ENCODE results near the gene ABAT.

ABAT gene

GRCh38 chr16:8674413-8675022 lies at the start of gene ABAT:
Gene ABAT (plus strand): TSS chr16:8674617. CDS start chr16:8735740, 61,123 bp downstream.
- peak; percentile 79 for DNase-seq (ENCODE audit: low read depth)

GRCh38 chr16:8625491-8626087 lies 48.8 kb upstream of the ABAT start:
- no peak for DNase-seq (ENCODE audit: low read depth)

DNA sequence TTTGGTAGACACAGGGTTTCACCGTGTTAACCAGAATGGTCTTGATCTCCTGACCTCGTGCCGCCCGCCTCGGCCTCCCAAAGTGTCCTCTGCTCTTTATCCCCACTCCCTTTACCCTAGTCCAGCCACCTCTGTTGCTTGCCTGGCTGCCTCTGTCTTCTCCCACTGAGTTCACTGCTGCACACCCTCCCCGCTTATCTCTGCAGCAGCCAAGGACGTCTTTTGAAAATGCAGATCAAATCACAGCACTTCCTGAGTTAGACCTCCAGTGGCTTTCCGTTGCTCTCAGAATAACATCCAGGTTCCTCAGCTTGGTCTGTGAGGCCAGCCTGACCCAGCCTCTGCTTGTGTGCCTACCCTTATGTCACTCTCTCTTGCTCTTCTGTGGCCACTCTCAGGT lies 47.5 kb upstream of the ABAT start:
- no peak for DNase-seq (ENCODE audit: low read depth)

DNA sequence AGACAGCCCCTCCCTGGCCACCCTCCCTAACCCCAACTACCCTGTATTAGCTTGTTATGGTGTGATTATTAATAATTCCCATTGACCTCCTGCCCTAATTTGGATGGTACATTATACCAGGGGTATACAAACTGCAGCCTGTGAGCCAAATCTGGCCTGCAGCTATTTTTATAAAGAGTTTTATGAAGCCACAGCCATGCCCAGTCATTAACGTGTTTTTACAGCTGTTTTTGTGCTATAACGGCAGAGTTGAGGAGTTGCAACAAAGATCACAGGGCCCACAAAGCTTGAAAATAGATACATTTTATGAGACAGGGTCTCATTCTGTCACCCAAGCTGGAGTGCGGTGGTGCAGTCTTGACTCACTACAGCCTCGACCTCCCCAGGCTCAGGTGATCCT lies 47.0 kb upstream of the ABAT start:
- no peak for DNase-seq (ENCODE audit: low read depth)

DNA sequence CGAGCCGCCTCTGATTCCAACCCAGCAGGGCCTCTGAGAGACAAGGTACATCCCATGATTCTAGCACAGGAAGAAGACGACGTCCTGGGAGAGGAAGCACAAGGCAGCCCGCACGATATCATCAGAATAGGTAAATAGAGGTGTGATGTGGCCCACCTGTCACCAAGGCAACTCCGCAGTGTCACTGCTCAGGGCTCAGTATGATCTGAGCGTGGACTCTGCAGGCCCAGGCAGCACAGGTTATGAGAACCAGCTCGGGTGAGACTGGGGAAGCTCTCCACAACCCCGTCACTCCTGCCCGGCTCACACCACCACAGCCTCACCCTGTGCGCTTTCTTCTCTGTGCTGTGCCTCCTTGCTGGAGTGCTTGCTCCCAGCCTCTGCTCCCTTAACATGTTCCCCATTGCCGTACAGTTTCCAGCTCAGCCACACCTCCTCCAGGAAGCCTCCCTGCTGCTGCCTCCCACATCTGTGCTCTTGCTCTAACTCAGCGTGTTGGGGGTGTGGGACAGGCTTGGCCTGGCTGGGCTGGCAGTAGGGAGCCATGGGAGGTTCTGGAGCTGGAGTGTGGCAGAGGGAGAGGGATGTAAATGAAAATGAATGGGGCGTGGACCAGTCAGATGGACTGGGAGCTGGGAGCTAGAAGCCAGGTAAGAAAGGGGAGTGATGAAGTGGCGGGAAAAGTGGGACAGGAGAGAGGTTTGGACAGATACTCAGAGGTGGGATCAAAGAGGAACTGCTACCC lies 45.3 kb upstream of the ABAT start:
- no peak for DNase-seq (ENCODE audit: low read depth)

GRCh38 chr16:8630255-8630953 lies 44.0 kb upstream of the ABAT start:
- DNase-seq (ENCODE audit: low read depth): no peak

DNA sequence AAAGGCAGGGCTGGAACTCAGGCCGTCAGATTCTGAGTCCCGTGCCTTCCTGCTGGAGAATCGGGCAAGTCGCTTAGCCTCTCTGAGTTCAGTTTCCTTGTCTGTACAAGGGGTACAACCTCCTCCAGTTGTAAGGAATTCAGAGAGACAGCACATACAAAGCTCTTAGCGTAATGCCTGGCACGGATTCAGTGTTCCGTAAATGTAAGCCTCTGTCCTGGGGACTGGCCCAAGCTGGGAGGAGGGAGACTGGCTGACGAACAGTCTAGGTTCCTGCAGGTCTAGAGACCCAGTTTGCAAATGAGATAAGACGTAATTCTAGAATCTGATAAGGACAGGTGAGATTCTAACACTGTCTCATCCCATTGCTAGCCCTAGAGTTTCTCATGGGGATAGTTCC lies 43.0 kb upstream of the ABAT start:
- DNase-seq (ENCODE audit: low read depth): no peak

- DNase-seq (ENCODE audit: low read depth): no peak
Measured at GRCh38 chr16:8631818-8632465, 42.5 kb upstream of the ABAT start.

- DNase-seq (ENCODE audit: low read depth): no peak
Measured at GRCh38 chr16:8632675-8633182, 41.7 kb upstream of the ABAT start.

DNA sequence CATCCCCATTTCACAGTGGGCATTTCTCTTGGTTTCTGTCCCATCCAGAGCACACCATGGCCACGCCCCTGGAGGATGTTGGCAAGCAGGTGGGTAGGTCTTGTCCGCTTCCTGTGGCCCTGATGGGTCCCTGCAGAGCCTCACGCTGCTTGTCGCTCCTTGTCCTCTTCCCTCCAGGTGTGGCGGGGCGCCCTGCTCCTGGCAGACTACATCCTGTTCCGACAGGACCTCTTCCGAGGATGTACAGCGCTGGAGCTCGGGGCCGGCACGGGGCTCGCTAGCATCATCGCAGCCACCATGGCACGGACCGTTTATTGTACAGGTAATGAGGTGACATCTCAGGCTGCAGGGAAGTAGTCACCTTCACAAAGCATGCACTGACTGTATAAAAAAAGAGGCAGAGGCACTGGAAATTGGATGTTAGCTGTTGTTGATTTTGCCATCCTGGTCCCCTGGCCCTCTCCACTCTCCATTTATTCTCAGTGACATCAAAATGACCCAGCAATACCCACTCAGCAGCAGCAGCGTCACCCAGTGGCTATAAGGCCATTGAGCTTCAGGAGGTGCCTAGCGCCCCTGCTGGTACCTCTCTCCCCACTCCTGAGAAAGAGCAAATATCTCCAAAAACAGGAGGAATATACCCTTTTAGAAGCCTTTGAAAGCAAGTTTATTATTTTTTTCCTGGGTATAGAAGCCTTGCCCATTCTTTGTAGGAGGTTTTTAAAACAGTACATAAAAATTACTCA lies 39.3 kb upstream of the ABAT start:
- DNase-seq (ENCODE audit: low read depth): no peak

GRCh38 chr16:8639694-8640093 lies 34.7 kb upstream of the ABAT start:
- no peak for DNase-seq (ENCODE audit: low read depth)

DNA sequence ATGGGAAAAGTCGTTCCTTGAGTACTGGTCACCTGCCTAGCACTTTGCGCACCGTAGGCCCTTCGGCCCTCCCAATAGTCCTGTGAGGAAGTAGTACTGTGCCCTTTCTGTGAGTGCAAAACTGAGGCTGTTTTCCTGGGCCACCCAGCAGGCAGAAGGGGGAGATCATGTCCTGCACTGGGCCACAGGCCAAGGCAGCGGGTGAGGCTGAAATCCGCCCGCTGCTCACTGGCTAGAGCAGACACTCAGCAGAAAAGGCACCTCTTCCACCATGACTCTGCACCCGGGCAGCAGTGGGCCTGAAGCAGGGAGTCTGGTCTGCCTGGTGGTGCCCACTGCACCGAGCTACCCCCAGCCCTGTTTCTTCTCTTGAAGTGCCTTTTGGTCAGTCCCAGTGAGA lies 32.7 kb upstream of the ABAT start:
- no peak for DNase-seq (ENCODE audit: low read depth)

DNA sequence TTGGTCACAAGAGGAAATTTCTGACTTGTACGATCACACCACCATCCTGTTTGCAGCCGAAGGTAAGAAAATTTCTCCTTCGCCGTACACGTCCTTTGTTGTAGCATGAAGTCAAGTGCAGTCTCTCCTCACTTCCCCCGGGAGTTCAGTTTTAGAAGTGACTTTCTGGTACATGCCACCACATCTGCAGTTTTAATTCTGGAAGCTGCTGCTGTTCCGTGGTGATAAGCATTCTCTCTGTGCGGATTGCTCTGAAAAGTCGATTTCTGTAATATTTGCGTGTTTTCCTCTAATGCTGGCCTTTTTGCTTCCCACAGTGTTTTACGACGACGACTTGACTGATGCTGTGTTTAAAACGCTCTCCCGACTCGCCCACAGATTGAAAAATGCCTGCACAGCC lies 32.3 kb upstream of the ABAT start:
- DNase-seq (ENCODE audit: low read depth): no peak

DNA sequence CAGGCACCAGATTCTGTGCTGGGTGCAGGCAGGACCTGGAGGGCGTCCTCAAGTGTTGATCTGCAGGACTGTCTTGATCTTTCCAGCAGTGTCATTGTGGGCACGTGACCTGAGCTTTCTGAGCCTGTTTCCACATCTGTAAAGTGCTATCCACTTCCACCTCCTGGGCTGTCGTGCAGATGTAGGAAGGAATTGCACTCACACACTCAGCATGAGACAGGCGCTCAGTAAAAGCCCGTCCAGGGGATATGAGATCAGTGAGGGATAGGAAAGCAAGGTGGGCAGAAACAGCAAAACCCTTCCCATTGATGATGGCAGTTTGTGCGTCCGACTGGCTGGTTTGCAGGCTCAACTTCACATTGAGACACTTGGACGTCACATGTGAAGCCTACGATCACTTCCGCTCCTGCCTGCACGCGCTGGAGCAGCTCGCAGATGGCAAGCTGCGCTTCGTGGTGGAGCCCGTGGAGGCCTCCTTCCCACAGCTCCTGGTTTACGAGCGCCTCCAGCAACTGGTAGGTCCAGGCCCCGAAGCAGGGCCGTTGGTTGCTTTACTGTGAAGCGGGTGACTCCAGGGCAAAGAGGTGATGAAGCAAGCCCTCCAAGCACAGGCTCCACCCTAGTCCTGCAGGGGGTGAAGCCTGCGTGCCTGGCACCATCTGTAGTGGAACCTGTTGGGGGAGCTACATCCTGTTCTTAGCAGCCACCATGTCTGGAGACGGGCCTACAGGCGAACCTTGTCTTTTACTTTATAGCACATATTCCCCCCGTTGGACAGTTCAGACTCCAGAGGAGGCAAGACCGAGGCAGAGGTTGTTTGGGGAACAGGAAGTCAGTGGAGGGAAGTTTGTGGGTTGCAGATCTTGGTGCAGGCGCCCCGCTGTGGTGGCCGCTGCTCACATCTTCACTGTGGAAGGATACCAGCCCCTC lies 29.9 kb upstream of the ABAT start:
- DNase-seq (ENCODE audit: low read depth): no peak

GRCh38 chr16:8645141-8645521 lies 29.3 kb upstream of the ABAT start:
- no peak for DNase-seq (ENCODE audit: low read depth)

GRCh38 chr16:8645831-8646230 lies 28.6 kb upstream of the ABAT start:
- DNase-seq (ENCODE audit: low read depth): no peak

DNA sequence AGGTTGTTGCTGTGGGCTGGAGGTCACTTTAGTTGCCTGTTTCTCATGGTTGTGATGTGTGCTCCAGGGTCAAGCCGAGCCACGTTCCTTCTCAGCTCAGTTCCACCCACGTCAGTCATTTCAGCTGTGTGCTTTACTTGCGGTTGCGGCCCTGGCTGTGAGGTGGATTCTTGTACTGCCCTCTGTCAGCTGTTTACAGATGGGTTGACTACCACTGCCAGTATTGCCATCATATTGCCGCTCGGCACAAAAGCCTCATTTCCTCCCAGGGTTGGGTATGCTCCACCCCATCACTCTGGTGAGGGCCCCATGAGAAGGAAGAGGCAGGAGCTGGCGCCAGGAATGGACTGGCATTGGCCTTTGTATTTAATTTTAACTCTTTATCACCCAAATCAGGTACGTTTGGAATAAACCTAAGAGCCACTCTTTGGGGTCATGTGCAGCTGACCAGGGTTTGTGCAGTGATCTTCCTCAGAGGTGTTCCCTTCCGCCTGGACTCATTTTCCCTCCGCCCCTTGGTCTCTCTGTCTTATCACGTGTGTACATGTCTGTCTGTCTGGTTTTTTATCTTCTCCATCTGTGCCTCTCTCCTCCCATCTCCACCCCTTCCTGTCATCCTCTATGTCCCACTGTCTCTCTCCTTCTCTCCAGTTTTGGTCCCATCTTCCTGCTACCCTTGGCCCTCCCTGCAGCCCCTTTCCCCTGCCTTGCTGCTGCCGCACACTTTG lies 27.9 kb upstream of the ABAT start:
- no peak for DNase-seq (ENCODE audit: low read depth)

- no peak for DNase-seq (ENCODE audit: low read depth)
Measured at GRCh38 chr16:8647721-8648318, 26.6 kb upstream of the ABAT start.

- no peak for DNase-seq (ENCODE audit: low read depth)
Measured at GRCh38 chr16:8648877-8649276, 25.5 kb upstream of the ABAT start.
